SU-DHL-6 (cell line): Measurements from ENCODE around the gene MIEN1.

Experiments used
- CTCF ChIP-seq: fragments of 200-600 bp; sonication (generic); IDR thresholded peaks from one replicate; pipeline ENCODE4 v1.5.1; 2017; ENCODE audit warnings: antibody characterized with exemption, mild to moderate bottlenecking, low read length, moderate library complexity; ENCODE audit not compliant: insufficient read depth, poor library complexity, severe bottlenecking
- EZH2phosphoT487 ChIP-seq: fragments of 200-600 bp; sonication (generic), shearing (Covaris generic); conservative IDR thresholded peaks from 2 replicates; pipeline ENCODE4 v1.6.1; 2018; ENCODE audit warnings: mild to moderate bottlenecking, antibody characterized with exemption, low read length, moderate library complexity, mixed read lengths

GRCh38 chr17:39701012-39701783, 29.1 kb downstream of the MIEN1 start:
- TF ChIP-seq EZH2phosphoT487 (no peak), CTCF (no peak)
